ENCODE results near the gene AUTS2. TPM values are rescaled to one million over a fixed set of nuclear protein-coding genes. Genes with fewer than 3 reads are reported as not detected.

The AUTS2 gene
- polyA plus RNA-seq, 1 donor from 2014 or later: 97.3 TPM

GRCh38 chr7:69635555-69636185, 37.4 kb downstream of the AUTS2 start:
- peaks cover 84% of the 10 kb centered on the region for H3K79me2 ChIP-seq (replicated peaks; ENCODE audit: insufficient read depth, low read length)
- H3F3A ChIP-seq (ENCODE audit: insufficient read depth, low read length, poor library complexity, severe bottlenecking): no peaks in the 10 kb centered on the region
- H4K20me1 ChIP-seq (ENCODE audit: insufficient read depth): peaks cover 4% of the 10 kb centered on the region
- H2AFZ ChIP-seq (ENCODE audit: low read depth, low read length): no peak overlapping the region
- TF ChIP-seq TAF1 (IDR thresholded peaks at IDR 0.05; ENCODE audit: low read depth): no peak
- TF ChIP-seq, protein P1, sequence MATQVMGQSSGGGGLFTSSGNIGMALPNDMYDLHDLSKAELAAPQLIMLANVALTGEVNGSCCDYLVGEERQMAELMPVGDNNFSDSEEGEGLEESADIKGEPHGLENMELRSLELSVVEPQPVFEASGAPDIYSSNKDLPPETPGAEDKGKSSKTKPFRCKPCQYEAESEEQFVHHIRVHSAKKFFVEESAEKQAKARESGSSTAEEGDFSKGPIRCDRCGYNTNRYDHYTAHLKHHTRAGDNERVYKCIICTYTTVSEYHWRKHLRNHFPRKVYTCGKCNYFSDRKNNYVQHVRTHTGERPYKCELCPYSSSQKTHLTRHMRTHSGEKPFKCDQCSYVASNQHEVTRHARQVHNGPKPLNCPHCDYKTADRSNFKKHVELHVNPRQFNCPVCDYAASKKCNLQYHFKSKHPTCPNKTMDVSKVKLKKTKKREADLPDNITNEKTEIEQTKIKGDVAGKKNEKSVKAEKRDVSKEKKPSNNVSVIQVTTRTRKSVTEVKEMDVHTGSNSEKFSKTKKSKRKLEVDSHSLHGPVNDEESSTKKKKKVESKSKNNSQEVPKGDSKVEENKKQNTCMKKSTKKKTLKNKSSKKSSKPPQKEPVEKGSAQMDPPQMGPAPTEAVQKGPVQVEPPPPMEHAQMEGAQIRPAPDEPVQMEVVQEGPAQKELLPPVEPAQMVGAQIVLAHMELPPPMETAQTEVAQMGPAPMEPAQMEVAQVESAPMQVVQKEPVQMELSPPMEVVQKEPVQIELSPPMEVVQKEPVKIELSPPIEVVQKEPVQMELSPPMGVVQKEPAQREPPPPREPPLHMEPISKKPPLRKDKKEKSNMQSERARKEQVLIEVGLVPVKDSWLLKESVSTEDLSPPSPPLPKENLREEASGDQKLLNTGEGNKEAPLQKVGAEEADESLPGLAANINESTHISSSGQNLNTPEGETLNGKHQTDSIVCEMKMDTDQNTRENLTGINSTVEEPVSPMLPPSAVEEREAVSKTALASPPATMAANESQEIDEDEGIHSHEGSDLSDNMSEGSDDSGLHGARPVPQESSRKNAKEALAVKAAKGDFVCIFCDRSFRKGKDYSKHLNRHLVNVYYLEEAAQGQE (IDR thresholded peaks at IDR 0.05; ENCODE audit: borderline replicate concordance): no peak
- TF ChIP-seq, protein P2, sequence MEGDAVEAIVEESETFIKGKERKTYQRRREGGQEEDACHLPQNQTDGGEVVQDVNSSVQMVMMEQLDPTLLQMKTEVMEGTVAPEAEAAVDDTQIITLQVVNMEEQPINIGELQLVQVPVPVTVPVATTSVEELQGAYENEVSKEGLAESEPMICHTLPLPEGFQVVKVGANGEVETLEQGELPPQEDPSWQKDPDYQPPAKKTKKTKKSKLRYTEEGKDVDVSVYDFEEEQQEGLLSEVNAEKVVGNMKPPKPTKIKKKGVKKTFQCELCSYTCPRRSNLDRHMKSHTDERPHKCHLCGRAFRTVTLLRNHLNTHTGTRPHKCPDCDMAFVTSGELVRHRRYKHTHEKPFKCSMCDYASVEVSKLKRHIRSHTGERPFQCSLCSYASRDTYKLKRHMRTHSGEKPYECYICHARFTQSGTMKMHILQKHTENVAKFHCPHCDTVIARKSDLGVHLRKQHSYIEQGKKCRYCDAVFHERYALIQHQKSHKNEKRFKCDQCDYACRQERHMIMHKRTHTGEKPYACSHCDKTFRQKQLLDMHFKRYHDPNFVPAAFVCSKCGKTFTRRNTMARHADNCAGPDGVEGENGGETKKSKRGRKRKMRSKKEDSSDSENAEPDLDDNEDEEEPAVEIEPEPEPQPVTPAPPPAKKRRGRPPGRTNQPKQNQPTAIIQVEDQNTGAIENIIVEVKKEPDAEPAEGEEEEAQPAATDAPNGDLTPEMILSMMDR (IDR thresholded peaks at IDR 0.05; ENCODE audit: poor library complexity, severe bottlenecking): no peak
- TF ChIP-seq EP300 (conservative IDR thresholded peaks at IDR 0.05; ENCODE audit: poor library complexity, severe bottlenecking): no peak
- TF ChIP-seq SMC3 (conservative IDR thresholded peaks at IDR 0.05; ENCODE audit: poor library complexity): no peak
- TF ChIP-seq MXI1 (conservative IDR thresholded peaks at IDR 0.05; ENCODE audit: poor library complexity, severe bottlenecking): no peak
- TF ChIP-seq POLR2AphosphoS5 (IDR thresholded peaks at IDR 0.05): no peak
- no peak for TF ChIP-seq RAD21 (conservative IDR thresholded peaks at IDR 0.05)
- no peak for TF ChIP-seq EZH2 (IDR thresholded peaks at IDR 0.05; ENCODE audit: borderline replicate concordance, insufficient read depth, low read length, poor library complexity, severe bottlenecking)
- no peaks in the 10 kb centered on the region for H3K9me3 ChIP-seq (ENCODE audit: low read length)
- no peak overlapping the region for H3K4me2 ChIP-seq (ENCODE audit: low read length)
- no peaks in the 10 kb centered on the region for H3K9me2 ChIP-seq (ENCODE audit: insufficient read depth, low read length)
- H3K27ac ChIP-seq (ENCODE audit: low read length): no peak overlapping the region
- no peak overlapping the region for H3K9ac ChIP-seq (ENCODE audit: low read length)
- H3K27me3 ChIP-seq (ENCODE audit: insufficient read depth, low read depth, low read length): no peaks in the 10 kb centered on the region
- H3K4me3 ChIP-seq (ENCODE audit: low read length): no peak overlapping the region
- H3K36me3 ChIP-seq (ENCODE audit: insufficient read depth, low read length): no peaks in the 10 kb centered on the region

DNA sequence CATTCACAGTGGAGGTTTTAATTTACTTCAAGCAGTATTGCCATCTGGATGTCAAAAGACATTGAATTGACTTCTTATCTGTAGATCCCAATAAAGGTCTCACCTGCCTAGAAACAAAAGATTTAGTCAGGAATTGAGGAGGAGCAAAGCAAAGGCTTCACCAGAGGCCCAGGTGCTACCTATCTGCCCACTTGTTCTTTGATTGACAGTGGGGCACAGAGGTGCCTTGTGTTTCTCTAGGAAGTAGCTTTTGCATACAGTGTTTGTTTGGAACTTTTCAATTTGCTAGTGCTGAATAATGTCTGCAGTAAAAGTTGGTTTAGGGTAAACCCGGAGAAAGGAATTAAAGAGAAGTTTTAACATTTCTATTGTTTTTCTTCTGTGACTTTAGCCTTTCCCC, 40.4 kb downstream of the AUTS2 start:
- Histone ChIP-seq H4K20me1 (ENCODE audit: insufficient read depth) (peaks cover 4% of the 10 kb centered on the region), H3K4me2 (ENCODE audit: low read length) (no peak overlapping the region)
- TF ChIP-seq MXI1 (conservative IDR thresholded peaks at IDR 0.05; ENCODE audit: poor library complexity, severe bottlenecking) (no peak), EP300 (conservative IDR thresholded peaks at IDR 0.05; ENCODE audit: poor library complexity, severe bottlenecking) (no peak), TAF1 (IDR thresholded peaks at IDR 0.05; ENCODE audit: low read depth) (no peak), RAD21 (conservative IDR thresholded peaks at IDR 0.05) (no peak)
- TF ChIP-seq, protein P2 (IDR thresholded peaks at IDR 0.05; ENCODE audit: poor library complexity, severe bottlenecking): no peak

More for the DNA sequence above, 40.4 kb downstream of the AUTS2 start:
- H3K27ac ChIP-seq (ENCODE audit: low read length): no peak overlapping the region
- H2AFZ ChIP-seq (ENCODE audit: low read depth, low read length): no peak overlapping the region
- H3F3A ChIP-seq (ENCODE audit: insufficient read depth, low read length, poor library complexity, severe bottlenecking): no peaks in the 10 kb centered on the region
- H3K4me3 ChIP-seq (ENCODE audit: low read length): no peak overlapping the region
- peaks cover 85% of the 10 kb centered on the region for H3K79me2 ChIP-seq (replicated peaks; ENCODE audit: insufficient read depth, low read length)
- H3K27me3 ChIP-seq (ENCODE audit: insufficient read depth, low read depth, low read length): no peaks in the 10 kb centered on the region
- H3K36me3 ChIP-seq (ENCODE audit: insufficient read depth, low read length): no peaks in the 10 kb centered on the region
- no peak overlapping the region for H3K9ac ChIP-seq (ENCODE audit: low read length)
- H3K9me3 ChIP-seq (ENCODE audit: low read length): no peaks in the 10 kb centered on the region
- H3K9me2 ChIP-seq (ENCODE audit: insufficient read depth, low read length): no peaks in the 10 kb centered on the region
